Left ventricle myocardium inferior (tissue), 1 donor: ENCODE results near the gene SUPT6H. TPM values are rescaled to one million over a fixed set of nuclear protein-coding genes. Genes with fewer than 3 reads are reported as not detected.

Experiments used
- DNase-seq: peaks from one replicate; pipeline ENCODE4 v3.0.0-alpha.2; 2020
- H3K27ac ChIP-seq: fragments of 200-600 bp; replicated peaks from 2 replicates; pipeline ENCODE4 v1.8.0; 2021
- H3K27me3 ChIP-seq: fragments of 200-600 bp; 2 replicates; pipeline ENCODE4 v1.8.0; 2021; ENCODE audit warnings: low read depth
- H3K36me3 ChIP-seq: fragments of 200-600 bp; 2 replicates; pipeline ENCODE4 v1.8.0; 2021
- H3K4me1 ChIP-seq: fragments of 200-600 bp; 2 replicates; pipeline ENCODE4 v1.8.0; 2021
- H3K4me3 ChIP-seq: fragments of 200-600 bp; 2 replicates; pipeline ENCODE4 v1.8.0; 2021; ENCODE audit warnings: mild to moderate bottlenecking, moderate library complexity
- H3K9me3 ChIP-seq: fragments of 200-600 bp; replicated peaks from 2 replicates; pipeline ENCODE4 v1.8.0; 2021
- intact Hi-C: fragments of 100-400 bp; cut with micrococcal nuclease; formaldehyde crosslinking; loops from one replicate; pipeline ENCODE4 v1.11.0; 2022
- total RNA-seq: library from RNA; stranded (reverse); fragmentation: NEBNext Ultra II Directional; extraction: Animal tissue kit (Norgen Biotek cat#: 25700); gene quantifications from one replicate; pipeline ENCODE4 v1.2.1, GENCODE V29; 2021
- TF ChIP-seq, protein P1 (sequence below): fragments of 200-600 bp; IDR thresholded peaks from 2 replicates; pipeline ENCODE4 v1.8.0; 2021; ENCODE audit warnings: antibody characterized with exemption, mild to moderate bottlenecking, borderline replicate concordance
- donor health status: DM: no; HTN: yes; CAD: no; lungs with severe emphysema.

Gene SUPT6H
- total RNA-seq, 1 donor from 2014 or later: 44.8 TPM

DNA sequence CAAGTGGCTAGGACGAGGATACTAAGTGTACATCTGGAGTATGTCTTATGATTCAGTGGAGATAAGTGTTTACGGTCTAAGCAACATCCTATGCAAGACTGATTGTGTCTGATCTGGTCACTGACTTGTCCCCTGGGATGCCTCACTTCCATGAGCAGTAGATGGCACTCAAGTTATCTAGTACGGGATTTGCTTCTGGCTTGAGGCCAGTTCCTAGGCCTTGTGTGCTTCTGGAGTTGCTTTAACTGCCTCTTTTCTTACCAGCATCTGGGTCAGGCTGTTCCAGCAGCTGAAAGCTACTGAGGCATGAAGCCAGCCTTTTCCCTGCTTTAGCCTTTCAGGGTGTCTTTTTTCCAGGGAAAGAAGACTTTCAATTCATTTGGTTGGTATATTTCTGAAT is 23.0 kb downstream of the SUPT6H start:
- Histone ChIP-seq H3K36me3 (peaks cover 100% of the 10 kb centered on the region), H3K27me3 (no peaks in the 10 kb centered on the region), H3K4me3 (no peak overlapping the region), H3K9me3 (no peaks in the 10 kb centered on the region), H3K4me1 (peaks cover 6% of the 10 kb centered on the region), H3K27ac (no peak overlapping the region)
- intact Hi-C loops: no loop called here
- no peak for DNase-seq
- TF ChIP-seq, protein P1, sequence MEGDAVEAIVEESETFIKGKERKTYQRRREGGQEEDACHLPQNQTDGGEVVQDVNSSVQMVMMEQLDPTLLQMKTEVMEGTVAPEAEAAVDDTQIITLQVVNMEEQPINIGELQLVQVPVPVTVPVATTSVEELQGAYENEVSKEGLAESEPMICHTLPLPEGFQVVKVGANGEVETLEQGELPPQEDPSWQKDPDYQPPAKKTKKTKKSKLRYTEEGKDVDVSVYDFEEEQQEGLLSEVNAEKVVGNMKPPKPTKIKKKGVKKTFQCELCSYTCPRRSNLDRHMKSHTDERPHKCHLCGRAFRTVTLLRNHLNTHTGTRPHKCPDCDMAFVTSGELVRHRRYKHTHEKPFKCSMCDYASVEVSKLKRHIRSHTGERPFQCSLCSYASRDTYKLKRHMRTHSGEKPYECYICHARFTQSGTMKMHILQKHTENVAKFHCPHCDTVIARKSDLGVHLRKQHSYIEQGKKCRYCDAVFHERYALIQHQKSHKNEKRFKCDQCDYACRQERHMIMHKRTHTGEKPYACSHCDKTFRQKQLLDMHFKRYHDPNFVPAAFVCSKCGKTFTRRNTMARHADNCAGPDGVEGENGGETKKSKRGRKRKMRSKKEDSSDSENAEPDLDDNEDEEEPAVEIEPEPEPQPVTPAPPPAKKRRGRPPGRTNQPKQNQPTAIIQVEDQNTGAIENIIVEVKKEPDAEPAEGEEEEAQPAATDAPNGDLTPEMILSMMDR: no peak

DNA sequence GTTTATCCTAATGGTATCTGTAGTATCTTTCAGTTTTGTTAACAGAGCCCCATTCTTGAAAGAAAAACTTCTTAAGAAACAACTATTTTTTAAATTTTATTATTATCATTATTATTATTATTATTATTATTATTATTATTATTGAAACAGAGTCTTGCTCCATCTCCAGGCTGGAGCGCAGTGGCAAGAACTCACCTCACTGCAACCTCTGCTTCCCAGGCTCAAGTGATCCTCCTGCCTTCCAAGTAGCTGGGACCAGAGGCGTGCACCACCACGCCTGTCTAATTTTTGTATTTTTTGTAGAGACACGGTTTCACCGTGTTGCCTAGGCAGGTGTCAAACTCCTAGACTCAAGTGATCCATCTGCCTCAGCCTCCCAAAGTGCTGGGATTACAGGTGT is 23.4 kb downstream of the SUPT6H start:
- Histone ChIP-seq H3K4me3 (no peak overlapping the region), H3K36me3 (peaks cover 100% of the 10 kb centered on the region), H3K4me1 (peaks cover 6% of the 10 kb centered on the region), H3K9me3 (no peaks in the 10 kb centered on the region), H3K27me3 (no peaks in the 10 kb centered on the region), H3K27ac (no peak overlapping the region)
- DNase-seq: no peak
- TF ChIP-seq, protein P1: no peak
- intact Hi-C loops: no loop called here

DNA sequence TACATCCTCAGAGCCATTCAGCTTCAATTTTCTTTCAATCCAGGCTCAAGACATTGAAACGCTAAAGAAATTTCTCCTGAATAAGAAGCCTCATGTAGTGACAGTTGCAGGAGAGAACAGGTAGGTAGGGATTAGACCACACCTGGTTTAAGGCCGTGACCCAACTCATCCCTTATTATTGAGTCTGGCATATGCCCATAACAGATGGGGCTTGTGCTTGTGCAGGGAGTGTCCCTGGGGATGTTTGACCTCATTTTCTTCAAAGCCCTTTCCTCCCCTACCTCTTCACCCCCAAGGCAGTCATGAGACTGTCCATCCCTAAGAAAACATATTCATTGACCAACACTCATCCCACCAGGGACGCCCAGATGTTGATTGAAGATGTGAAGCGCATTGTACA is 24.3 kb downstream of the SUPT6H start:
- intact Hi-C loops: no loop called here
- Histone ChIP-seq H3K4me1 (peaks cover 6% of the 10 kb centered on the region), H3K36me3 (peaks cover 100% of the 10 kb centered on the region), H3K27me3 (no peaks in the 10 kb centered on the region), H3K27ac (no peak overlapping the region), H3K4me3 (no peak overlapping the region), H3K9me3 (no peaks in the 10 kb centered on the region)
- DNase-seq: no peak
- TF ChIP-seq, protein P1: no peak

DNA sequence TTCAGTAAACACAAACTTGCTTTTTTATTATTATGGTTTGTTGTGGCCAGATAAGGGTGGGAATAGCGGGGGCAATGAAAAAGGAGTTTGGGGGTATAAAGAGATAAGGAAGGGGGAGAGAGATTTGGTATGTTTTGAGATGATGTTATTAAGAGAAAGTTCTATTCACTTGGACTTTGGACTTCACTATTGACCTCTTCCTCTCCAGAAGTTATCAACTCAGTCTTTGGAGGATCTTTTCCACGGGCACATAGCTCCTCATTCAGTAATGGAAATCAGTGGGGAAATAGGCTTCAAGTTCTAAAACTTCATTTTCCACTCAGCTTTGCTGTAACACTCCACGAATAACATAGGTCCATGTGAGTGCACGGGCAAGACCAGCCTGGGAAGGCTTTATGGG is 26.5 kb downstream of the SUPT6H start:
- no peak overlapping the region for H3K4me3 ChIP-seq
- H3K4me1 ChIP-seq: peaks cover 6% of the 10 kb centered on the region
- intact Hi-C loops: no loop called here
- H3K27me3 ChIP-seq: no peaks in the 10 kb centered on the region
- H3K36me3 ChIP-seq: peaks cover 100% of the 10 kb centered on the region
- no peaks in the 10 kb centered on the region for H3K9me3 ChIP-seq
- TF ChIP-seq, protein P1: no peak
- no peak overlapping the region for H3K27ac ChIP-seq
- no peak for DNase-seq

DNA sequence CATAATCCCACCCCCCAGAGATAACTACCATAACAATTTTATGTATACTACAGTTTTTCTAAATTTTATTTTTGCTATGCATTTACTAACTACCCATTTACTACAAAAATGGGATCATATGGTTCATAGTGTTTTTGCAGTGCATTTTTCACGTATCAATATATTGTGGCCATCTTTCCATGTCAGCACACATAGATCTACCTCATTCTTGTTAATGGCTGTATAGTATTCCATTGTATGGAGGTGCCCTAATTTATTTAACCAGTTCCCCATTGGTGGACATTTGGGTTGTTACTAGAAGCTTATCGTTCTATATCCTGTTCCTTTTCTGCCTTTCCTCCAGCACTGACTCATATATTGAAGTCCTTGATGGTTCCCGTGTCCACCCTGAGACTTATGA is 27.0 kb downstream of the SUPT6H start:
- Histone ChIP-seq H3K4me1 (peaks cover 6% of the 10 kb centered on the region), H3K27me3 (no peaks in the 10 kb centered on the region)
- DNase-seq: no peak

More for the DNA sequence above, 27.0 kb downstream of the SUPT6H start:
- H3K36me3 ChIP-seq: peaks cover 100% of the 10 kb centered on the region
- intact Hi-C loops: no loop called here
- no peak overlapping the region for H3K27ac ChIP-seq
- TF ChIP-seq, protein P1: no peak
- H3K9me3 ChIP-seq: no peaks in the 10 kb centered on the region
- no peak overlapping the region for H3K4me3 ChIP-seq
